Fibroblast of mammary gland (primary cell): ENCODE data around the gene AGRP.

Source experiments
- DNase-seq: peaks from one replicate; pipeline ENCODE4 v3.0.0-alpha.2; 2010; ENCODE audit warnings: low read depth
- H3K4me3 ChIP-seq: 2 replicates; pipeline ENCODE4 v1.5.1; 2011; ENCODE audit warnings: low read depth, mild to moderate bottlenecking, low read length, moderate library complexity; ENCODE audit not compliant: control insufficient read depth
- TF ChIP-seq, protein P1 (sequence below): conservative IDR thresholded peaks from 2 replicates; pipeline ENCODE4 v1.5.1; 2011; ENCODE audit warnings: low read depth, low read length, inconsistent platforms; ENCODE audit not compliant: control insufficient read depth, insufficient read depth

Gene AGRP

GRCh38 chr16:67471758-67472384, 11.5 kb downstream of the AGRP start:
- TF ChIP-seq, protein P1, sequence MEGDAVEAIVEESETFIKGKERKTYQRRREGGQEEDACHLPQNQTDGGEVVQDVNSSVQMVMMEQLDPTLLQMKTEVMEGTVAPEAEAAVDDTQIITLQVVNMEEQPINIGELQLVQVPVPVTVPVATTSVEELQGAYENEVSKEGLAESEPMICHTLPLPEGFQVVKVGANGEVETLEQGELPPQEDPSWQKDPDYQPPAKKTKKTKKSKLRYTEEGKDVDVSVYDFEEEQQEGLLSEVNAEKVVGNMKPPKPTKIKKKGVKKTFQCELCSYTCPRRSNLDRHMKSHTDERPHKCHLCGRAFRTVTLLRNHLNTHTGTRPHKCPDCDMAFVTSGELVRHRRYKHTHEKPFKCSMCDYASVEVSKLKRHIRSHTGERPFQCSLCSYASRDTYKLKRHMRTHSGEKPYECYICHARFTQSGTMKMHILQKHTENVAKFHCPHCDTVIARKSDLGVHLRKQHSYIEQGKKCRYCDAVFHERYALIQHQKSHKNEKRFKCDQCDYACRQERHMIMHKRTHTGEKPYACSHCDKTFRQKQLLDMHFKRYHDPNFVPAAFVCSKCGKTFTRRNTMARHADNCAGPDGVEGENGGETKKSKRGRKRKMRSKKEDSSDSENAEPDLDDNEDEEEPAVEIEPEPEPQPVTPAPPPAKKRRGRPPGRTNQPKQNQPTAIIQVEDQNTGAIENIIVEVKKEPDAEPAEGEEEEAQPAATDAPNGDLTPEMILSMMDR, result no peak
- H3K4me3 ChIP-seq, result no peak overlapping the region
- no peak for DNase-seq

GRCh38 chr16:67470359-67470758, 13.0 kb downstream of the AGRP start:
- no peak for DNase-seq
- no peak overlapping the region for H3K4me3 ChIP-seq
- TF ChIP-seq, protein P1, result no peak

DNA sequence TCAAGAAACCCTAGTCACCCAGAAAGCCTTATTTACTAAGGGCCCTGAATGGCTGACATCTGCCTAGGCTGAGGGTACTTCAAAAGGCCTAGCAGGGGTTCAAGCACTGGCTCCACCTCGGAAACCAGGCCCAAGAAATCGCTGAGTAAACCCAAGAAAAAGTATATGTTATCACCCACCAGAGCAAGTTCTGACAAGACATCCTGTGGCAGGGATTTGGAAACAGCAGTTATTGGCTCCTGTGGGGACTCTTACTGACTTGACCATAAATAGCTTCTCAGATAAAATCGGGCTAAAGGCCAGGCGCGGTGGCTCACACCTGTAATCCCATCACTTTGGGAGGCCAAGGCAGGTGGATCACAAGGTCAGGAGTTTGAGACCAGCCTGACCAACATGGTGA, 14.6 kb downstream of the AGRP start:
- TF ChIP-seq, protein P1, result no peak
- no peak for DNase-seq
- no peak overlapping the region for H3K4me3 ChIP-seq

DNA sequence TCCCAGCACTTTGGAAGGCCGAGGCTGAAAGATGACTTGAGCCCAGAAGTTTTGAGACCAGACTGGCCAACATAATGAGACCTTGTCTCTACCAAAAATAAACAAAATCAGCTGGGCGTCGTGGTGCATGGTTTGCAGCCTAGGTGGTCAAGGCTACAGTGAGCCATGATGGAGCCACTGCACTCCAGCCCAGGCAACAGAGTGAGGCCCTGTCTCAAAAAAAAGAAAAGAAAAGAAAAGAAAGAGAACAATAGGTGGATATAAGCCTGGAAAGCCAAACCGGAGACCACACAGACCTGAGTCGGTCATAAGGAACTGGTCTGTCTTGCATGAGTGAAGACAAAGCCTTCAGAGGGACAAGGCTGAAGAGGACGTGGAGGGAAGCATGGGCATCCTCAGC, 16.8 kb downstream of the AGRP start:
- no peak overlapping the region for H3K4me3 ChIP-seq
- TF ChIP-seq, protein P1, result no peak
- no peak for DNase-seq

GRCh38 chr16:67464565-67464964, 18.8 kb downstream of the AGRP start:
- TF ChIP-seq, protein P1, result no peak
- no peak overlapping the region for H3K4me3 ChIP-seq
- no peak for DNase-seq

DNA sequence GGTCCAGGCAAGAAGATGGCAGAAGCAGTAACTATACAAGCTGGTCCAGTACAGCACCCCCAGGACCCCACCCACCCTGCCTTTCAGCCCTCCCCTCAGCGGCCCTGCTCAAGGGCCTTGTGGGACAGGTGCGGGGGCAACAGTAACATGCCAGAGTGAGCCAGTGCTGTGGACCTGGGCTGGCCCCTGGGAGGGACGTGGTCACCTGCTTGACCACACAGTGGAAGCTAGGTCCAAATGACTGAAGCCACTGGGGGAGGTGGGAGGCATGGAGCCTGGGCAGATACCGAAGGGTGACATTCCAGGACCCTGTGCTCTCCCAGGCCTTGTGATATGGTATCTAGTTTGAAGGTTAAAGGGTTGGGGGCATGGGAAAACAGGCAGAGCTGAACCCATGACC, 19.7 kb downstream of the AGRP start:
- TF ChIP-seq, protein P1, result no peak
- no peak for DNase-seq
- H3K4me3 ChIP-seq, result no peak overlapping the region

GRCh38 chr16:67463059-67463458, 20.3 kb downstream of the AGRP start:
- TF ChIP-seq, protein P1, result no peak
- no peak for DNase-seq

More at GRCh38 chr16:67463059-67463458, 20.3 kb downstream of the AGRP start:
- no peak overlapping the region for H3K4me3 ChIP-seq
